NCI-H2227 (cell line): ENCODE results near the gene APOBEC3G.
A peak's percentile ranks its signal among the peaks of the same experiment; 100 is the strongest.
"Not testable (repeated sequence)": the region's sequence is repeated elsewhere in the genome, so short reads cannot be mapped to it uniquely, and the experiment has no call there.

Experiments used
- DNase-seq: peaks from one replicate; lab custom pipeline; 2025; ENCODE audit not compliant: unreplicated experiment; lab: John Stamatoyannopoulos, UW

The APOBEC3G gene

DNA sequence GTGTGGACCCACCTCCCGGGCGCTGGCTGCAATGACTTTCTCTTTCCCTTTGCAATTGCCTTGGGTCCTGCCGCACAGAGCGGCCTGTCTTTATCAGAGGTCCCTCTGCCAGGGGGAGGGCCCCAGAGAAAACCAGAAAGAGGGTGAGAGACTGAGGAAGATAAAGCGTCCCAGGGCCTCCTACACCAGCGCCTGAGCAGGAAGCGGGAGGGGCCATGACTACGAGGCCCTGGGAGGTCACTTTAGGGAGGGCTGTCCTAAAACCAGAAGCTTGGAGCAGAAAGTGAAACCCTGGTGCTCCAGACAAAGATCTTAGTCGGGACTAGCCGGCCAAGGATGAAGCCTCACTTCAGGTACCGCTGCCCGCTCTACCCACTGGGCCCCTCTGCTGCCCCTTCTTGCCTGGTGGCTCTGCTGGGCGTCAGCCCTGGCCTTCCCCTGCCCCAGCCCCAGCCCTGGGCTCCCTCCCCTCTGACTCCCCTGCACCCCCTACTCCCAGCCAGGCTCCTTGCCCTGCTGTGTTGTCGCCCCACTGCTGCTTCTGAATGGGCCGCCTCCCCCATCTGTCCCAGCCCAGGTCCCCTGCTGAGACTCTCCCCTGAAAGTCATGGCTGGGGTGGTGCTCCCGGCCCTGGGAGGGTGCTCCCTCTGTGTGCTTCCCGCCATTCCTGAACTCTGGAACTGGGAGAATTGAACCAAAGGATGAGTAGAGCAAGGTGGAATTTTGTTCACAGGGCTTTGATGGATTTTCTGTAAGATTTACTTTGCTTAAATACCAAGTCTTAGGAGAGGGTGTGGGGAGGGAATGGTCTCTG is at the start of gene APOBEC3G:
APOBEC3G (plus strand) TSS at position 250 of the 815 bp plus-strand sequence; CDS start at position 337, 87 bp downstream.
- not testable (repeated sequence) for DNase-seq

DNA sequence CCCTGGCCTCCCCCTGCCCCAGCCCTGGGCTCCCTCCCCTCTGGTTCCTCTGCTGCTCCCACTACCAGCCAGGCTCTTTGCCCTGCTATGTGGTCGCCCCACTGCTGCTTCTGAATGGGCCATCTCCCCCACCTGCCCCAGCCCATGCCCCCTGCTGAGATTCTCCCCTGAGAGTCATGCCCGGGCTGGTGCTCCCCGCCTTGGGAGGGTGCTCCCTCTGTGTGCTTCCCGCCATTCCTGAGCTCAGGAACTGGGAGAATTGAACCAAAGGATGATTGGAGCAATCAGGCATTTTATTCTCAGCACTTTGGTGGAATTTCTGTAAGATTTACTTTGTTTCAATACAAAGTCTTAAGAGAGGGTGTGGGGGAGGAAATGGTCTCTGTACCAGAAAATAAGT is 49.4 kb upstream of the APOBEC3G start:
- DNase-seq, result no peak

DNA sequence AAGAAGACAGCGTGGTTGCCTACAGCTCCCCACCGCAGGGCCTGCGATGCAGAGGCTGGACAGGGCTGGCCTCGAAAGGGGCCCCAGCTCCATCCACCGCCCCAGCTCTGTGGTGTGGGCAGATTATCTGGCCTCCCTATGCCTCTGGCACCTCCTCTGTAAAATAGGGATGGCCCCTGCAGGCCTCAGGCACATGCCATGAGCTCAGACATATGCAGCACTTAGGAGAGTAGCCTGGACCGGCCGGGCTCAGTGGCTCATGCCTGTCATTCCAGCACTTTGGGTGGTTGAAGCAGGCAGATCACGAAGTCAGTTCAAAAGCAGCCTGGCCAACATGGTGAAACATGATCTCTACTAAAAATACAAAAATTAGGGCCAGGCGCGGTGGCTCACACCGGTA is 48.8 kb upstream of the APOBEC3G start:
- DNase-seq, result no peak

DNA sequence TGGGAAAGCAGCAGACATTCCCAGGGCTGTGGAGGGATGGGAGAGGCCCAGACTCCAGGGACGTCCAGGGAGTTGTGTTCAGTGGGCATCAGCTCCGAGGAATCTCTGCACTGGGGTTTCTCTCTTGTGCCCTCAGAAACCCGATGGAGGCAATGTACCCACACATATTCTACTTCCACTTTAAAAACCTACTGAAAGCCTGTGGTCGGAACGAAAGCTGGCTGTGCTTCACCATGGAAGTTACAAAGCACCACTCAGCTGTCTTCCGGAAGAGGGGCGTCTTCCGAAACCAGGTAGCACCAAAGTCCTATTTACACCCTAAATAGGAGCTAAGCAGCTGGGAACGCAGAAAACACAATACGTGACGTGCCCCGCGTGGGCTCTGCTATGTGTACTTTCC is 47.8 kb upstream of the APOBEC3G start:
- DNase-seq, result no peak

DNA sequence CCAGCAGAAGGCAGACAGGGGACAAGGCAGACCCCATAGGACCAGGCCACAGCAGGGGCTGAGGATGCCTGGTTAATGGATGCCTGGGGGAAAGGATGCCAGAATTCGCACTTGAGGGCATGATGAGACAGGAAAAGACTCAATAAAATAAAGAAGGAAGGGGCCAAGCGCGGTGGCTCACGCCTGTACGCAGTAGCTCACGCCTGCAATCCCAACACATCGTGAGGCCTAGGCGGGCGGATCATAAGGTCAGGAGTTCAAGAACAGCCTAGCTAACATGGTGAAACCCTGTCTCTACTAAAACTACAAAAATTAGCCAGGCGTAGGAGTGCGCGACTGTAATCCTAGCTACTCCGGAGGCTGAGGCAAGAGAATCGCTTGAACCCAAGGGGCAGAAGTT is 46.4 kb upstream of the APOBEC3G start:
- DNase-seq, result no peak

DNA sequence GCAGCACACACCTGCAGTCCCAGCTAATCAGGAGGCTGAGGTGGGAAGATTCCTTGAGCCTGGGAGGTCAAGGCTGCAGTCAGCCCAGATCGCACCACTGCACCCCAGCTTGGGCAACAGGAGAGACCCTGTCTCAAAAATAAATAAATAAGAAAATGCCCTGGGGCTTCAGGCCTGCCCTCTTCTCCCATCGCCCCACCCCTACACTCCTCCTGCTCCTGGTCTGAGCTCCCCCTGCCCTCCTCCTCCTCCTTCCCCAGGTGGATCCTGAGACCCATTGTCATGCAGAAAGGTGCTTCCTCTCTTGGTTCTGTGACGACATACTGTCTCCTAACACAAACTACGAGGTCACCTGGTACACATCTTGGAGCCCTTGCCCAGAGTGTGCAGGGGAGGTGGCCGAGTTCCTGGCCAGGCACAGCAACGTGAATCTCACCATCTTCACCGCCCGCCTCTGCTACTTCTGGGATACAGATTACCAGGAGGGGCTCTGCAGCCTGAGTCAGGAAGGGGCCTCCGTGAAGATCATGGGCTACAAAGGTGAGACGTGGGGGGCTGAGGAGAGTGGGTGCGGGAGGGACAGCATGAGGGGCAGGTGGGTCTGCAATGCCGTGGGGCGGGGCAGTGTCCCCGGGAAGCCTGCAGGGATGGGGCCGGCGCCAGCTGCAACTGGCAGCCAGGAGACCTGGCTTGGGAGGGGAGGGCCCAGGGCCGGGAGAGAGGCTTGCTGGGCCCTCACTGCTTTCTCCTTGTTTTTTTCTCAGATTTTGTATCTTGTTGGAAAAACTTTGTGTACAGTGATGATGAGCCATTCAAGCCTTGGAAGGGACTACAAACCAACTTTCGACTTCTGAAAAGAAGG is 45.4 kb upstream of the APOBEC3G start:
- not testable (repeated sequence) for DNase-seq

DNA sequence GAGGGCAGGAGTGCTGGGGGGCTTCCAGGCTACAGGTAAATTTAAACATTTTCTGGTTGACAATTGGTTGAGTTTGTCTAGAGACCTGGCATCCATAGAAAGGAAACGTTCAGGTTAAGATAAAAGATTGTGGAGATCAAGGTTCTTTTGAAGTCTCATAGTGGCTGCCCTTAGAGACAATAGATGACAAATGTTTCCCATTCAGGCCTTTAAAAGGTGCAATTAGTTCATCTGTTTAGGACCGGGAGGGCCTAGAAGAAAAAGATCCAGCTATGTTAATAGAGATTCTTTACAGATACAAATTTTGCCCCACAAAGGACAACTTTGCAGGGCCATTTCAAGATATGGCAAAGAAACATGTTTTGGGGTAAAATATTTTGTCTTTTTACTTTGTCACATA is 40.0 kb upstream of the APOBEC3G start:
- DNase-seq, result not testable (repeated sequence)

DNA sequence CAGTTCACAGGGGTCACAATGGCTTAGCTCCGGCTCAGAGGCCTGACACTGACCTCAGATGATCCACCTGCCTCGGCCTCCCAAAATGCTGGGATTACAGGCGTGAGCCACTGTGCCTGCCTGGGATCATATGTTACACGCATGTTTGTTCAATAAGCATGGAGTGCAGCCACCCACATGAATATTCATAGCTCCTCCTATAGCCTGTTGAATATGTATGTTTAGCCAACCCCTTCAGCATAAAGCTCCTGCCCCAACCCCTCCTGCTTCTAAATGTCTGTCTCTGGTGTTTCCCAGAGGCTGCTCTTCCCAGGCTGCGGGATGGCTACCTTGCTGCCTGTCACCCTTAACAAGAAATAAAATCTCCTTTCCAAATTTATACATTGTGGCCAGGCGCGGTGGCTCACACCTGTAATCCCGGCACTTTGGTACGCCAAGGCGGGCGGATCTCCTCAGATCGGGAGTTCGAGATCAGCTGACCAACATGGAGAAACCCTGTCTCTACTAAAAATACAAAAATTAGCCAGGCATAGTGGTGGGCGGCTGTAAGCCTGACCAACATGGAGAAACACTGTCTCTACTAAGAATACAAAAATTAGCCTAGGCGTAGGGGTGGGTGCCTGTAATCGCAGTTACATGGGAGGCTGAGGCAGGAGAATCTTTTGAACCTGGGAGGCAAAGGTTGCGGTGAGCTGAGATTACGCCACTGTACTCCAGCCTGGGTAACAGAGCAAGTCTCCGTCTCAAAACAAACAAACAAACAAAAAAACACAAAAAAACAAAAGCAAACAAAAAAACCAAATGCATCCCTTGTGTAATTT is 37.6 kb upstream of the APOBEC3G start:
- DNase-seq, result no peak

DNA sequence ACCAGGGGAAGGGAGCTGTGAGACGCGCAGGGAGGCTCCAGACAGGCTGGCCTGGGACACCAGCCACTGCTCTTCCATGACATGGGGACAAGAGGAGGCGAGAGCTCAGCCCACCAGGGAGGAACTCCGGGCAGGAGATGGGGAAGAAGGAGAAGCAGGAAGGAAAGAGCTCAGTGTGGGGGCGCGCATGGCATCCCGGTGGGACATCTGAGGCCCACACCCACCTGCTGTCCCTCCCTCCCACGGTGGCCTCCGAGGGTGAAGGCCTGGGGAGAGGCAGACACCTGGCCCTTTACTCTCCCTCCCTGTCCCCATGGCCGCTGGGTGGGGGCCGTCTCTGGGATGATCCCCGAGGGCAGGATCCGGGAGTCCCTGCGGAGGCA is 36.9 kb upstream of the APOBEC3G start:
- DNase-seq, result not testable (repeated sequence)

DNA sequence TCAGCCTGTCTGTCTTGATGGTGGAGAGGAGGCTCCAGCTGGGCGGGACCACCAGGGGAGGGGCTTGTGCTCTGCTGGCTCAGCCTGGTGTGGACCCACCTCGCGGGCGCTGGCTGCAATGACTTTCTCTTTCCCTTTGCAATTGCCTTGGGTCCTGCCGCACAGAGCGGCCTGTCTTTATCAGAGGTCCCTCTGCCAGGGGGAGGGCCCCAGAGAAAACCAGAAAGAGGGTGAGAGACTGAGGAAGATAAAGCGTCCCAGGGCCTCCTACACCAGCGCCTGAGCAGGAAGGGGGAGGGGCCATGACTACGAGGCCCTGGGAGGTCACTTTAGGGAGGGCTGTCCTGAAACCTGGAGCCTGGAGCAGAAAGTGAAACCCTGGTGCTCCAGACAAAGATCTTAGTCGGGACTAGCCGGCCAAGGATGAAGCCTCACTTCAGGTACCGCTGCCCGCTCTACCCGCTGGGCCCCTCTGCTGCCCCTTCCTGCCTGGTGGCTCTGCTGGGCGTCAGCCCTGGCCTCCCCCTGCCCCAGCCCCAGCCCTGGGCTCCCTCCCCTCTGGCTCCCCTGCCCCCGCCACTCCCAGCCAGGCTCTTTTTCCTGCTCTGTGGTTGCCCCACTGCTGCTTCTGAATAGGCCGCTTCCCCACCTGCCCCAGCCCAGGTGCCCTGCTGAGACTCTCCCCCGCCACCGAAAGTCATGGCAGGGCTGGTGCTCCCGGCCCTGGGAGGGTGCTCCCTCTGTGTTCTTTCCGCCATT is 36.4 kb upstream of the APOBEC3G start, which contains the start of gene APOBEC3F:
APOBEC3F (plus strand) TSS at position 327 of the 759 bp plus-strand sequence; CDS start at position 424, 97 bp downstream.
- DNase-seq, result peak; percentile 35

DNA sequence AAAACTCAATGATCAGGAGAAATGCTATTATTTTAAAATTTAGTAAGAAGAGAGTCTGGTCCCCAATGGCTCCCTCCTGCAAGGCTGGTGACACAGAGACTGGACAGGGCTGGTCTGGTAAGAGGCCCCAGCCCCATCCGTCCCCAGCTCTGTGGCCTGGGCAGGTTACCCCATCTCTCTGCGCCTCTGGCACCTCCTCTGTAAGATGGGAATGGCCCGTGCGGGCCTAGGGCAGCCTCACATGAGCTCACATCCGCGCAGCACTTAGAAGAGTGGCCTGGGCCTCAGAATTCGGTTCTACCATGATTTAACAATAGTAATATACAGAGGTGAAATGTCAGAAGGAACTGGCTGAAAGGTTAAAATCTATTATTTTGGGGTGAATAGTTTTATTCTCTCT is 35.2 kb upstream of the APOBEC3G start:
- DNase-seq, result no peak

DNA sequence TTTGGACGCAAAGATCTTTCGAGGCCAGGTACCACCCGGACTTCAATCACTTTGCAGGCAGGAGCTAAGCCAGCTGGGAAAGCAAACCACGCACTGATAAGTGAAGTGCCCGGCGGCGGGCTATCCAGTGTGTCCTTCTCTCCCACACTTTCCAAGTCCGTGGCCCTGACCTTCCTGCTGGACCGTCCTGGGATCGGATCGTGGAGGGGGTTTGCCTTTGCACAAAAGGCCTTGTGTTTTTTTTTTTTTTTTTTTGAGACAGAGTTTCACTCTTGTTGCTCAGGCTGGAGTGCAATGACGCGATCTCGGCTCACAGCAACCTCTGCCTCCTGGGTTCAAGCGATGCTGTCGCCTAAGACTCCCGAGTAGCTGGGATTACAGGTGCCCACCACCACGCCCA is 34.0 kb upstream of the APOBEC3G start:
- DNase-seq, result not testable (repeated sequence)

DNA sequence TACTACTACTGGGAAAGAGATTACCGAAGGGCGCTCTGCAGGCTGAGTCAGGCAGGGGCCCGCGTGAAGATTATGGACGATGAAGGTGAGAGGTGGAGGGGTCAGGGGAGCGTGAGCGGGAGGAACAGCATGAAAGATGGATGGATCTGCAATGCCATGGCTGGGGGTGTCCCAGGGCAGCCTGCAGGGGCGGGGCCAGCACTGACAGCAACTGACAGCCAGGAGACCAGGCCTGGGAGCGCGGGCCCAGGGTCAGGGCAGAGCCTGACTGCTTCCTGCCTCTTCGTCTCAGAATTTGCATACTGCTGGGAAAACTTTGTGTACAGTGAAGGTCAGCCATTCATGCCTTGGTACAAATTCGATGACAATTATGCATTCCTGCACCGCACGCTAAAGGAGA is 31.9 kb upstream of the APOBEC3G start:
- DNase-seq, result not testable (repeated sequence)

DNA sequence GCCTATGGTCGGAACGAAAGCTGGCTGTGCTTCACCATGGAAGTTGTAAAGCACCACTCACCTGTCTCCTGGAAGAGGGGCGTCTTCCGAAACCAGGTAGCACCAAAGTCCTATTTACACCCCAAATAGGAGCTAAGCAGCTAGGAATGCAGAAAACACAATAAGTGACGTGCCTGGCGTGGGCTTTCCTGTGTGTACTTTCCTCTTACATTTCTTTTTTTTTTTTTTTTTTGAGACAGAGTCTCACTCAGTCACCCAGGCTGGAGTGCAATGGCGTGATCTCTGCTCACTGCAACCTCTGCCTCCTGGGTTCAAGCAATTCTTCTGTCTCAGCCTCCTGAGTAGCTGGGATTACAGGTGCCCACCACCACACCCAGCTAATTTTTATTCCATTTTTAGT is 27.6 kb upstream of the APOBEC3G start:
- DNase-seq, result not testable (repeated sequence)

DNA sequence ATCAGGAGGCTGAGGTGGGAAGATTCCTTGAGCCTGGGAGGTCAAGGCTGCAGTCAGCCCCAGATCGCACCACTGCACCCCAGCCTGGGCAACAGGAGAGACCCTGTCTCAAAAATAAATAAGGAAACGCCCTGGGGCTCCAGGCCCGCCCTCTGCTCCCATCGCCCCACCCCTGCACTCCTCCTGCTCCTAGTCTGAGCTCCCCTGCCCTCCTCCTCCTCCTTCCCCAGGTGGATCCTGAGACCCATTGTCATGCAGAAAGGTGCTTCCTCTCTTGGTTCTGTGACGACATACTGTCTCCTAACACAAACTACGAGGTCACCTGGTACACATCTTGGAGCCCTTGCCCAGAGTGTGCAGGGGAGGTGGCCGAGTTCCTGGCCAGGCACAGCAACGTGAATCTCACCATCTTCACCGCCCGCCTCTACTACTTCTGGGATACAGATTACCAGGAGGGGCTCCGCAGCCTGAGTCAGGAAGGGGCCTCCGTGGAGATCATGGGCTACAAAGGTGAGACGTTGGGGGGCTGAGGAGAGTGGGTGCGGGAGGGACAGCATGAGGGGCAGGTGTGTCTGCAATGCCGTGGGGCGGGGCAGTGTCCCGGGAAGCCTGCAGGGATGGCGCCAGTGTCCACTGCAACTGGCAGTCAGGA is 25.1 kb upstream of the APOBEC3G start:
- DNase-seq, result not testable (repeated sequence)

DNA sequence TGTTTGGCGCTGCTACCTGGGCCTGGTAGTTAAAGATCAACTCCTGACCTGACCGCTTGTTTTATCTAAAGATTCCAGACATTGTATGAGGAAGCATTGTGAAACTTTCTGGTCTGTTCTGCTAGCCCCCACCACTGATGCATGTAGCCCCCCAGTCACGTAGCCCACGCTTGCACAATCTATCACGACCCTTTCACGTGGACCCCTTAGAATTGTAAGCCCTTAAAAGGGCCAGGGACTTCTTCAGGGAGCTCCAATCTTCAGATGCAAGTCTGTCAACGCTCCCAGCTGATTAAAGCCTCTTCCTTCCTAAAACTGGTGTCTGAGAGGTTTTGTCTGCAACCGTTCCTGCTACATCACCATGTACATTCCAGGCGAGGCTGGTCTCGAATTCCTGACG is 21.4 kb upstream of the APOBEC3G start:
- DNase-seq, result no peak

DNA sequence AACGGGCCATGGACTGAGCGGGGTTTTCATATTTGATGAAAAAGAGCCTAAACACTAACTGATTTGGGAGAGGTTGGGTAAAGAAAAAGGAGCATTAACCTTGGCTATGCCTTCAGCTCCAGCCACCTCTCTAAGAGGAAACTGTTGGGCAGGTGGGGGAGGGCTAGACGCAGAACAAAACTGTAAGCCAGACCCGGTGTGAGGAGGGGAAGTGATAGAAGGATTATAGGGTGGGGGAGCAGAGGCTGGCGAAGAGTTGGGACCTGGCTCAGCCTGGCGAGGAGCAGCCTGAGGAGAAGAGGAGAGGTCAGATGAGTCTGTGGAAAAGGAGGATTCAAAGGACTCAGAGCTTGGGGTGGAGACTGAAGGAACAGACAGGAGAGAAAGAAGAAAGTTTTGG is 15.8 kb upstream of the APOBEC3G start:
- not testable (repeated sequence) for DNase-seq

DNA sequence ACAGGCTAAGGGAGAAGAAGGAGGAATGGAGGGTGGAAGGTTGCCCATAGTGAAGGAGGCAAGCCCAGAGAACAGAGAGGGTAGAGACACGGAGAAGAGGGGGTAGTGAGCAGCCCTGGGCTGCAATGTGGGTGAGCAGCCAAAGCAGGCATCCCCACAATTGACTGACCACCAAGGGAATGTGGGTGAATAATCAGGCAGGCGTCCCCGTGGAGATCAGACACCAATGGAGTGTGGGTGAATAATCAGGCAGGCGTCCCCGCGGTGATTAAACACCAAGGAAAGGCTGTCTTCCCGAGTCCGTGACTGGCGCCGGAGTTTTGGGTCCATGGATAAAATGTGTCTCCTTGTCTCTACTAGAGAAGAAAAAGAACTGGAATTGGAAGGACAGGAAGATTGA is 15.1 kb upstream of the APOBEC3G start:
- not testable (repeated sequence) for DNase-seq

DNA sequence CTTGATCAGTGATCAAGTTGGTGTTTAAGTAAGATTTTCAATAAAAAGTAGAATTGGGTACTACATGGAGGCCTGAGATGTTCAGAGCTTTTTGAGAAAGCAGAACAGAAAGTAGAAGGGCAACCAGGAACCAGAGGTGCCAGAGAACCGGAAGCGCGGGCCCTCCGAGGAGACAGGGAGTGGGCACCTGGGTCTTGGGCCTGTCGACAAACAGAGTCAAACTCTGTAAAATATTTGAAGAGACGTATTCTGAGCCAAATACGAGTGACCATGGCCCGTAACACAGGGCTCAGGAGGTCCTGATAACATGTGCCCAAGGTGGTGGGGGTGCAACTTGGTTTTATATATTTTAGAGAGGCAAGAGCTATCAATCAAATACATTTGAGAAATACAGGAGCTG is 13.2 kb upstream of the APOBEC3G start:
- not testable (repeated sequence) for DNase-seq
